ENCODE data around the gene PLEKHA1. TPM values are rescaled to one million over a fixed set of nuclear protein-coding genes. Genes with fewer than 3 reads are reported as not detected.

Gene PLEKHA1
- polyA plus RNA-seq, 4 donors = 93.3 to 105 (median 102) TPM

GRCh38 chr10:122375679-122376160 lies 1.2 kb downstream of the PLEKHA1 start:
- DNase-seq (ENCODE audit: low read depth in 4 of 4, low spot score in 3 of 4) = no peak

- DNase-seq (ENCODE audit: low read depth in 4 of 4, low spot score in 3 of 4) = no peak
These were observed 2.0 kb downstream of the PLEKHA1 start for GRCh38 chr10:122376364-122376961.

GRCh38 chr10:122379041-122379440 lies 4.5 kb downstream of the PLEKHA1 start:
- no peak for DNase-seq (ENCODE audit: low read depth in 4 of 4, low spot score in 3 of 4)

GRCh38 chr10:122379537-122379936 lies 5.0 kb downstream of the PLEKHA1 start:
- DNase-seq (ENCODE audit: low read depth in 4 of 4, low spot score in 3 of 4) = no peak

GRCh38 chr10:122380703-122381102 lies 6.2 kb downstream of the PLEKHA1 start:
- DNase-seq (ENCODE audit: low read depth in 4 of 4, low spot score in 3 of 4) = no peak

GRCh38 chr10:122381680-122382079 lies 7.2 kb downstream of the PLEKHA1 start:
- no peak for DNase-seq (ENCODE audit: low read depth in 4 of 4, low spot score in 3 of 4)

- DNase-seq (ENCODE audit: low read depth in 4 of 4, low spot score in 3 of 4) = no peak
These were observed 12.0 kb downstream of the PLEKHA1 start for GRCh38 chr10:122386514-122386913.

- no peak for DNase-seq (ENCODE audit: low read depth in 4 of 4, low spot score in 3 of 4)
These were observed 13.1 kb downstream of the PLEKHA1 start for GRCh38 chr10:122387572-122387971.

- DNase-seq (ENCODE audit: low read depth in 4 of 4, low spot score in 3 of 4) = no peak
These were observed 13.9 kb downstream of the PLEKHA1 start for GRCh38 chr10:122388287-122388997.

GRCh38 chr10:122390271-122390670 lies 15.8 kb downstream of the PLEKHA1 start:
- no peak for DNase-seq (ENCODE audit: low read depth in 4 of 4, low spot score in 3 of 4)

- no peak for DNase-seq (ENCODE audit: low read depth in 4 of 4, low spot score in 3 of 4)
These were observed 16.2 kb downstream of the PLEKHA1 start for GRCh38 chr10:122390679-122391078.

GRCh38 chr10:122391875-122392274 lies 17.4 kb downstream of the PLEKHA1 start:
- no peak for DNase-seq (ENCODE audit: low read depth in 4 of 4, low spot score in 3 of 4)

GRCh38 chr10:122392835-122393234 lies 18.3 kb downstream of the PLEKHA1 start:
- no peak for DNase-seq (ENCODE audit: low read depth in 4 of 4, low spot score in 3 of 4)

- no peak for DNase-seq (ENCODE audit: low read depth in 4 of 4, low spot score in 3 of 4)
These were observed 18.8 kb downstream of the PLEKHA1 start for GRCh38 chr10:122393288-122393687.

- no peak for DNase-seq (ENCODE audit: low read depth in 4 of 4, low spot score in 3 of 4)
These were observed 28.1 kb downstream of the PLEKHA1 start for GRCh38 chr10:122402548-122403131.

- no peak for DNase-seq (ENCODE audit: low read depth in 4 of 4, low spot score in 3 of 4)
These were observed 30.1 kb downstream of the PLEKHA1 start for GRCh38 chr10:122404576-122404975.

GRCh38 chr10:122407375-122408125 lies 33.0 kb downstream of the PLEKHA1 start:
- DNase-seq (ENCODE audit: low read depth in 4 of 4, low spot score in 3 of 4) = no peak

GRCh38 chr10:122413327-122413726 lies 38.8 kb downstream of the PLEKHA1 start:
- no peak for DNase-seq (ENCODE audit: low read depth in 4 of 4, low spot score in 3 of 4)

- no peak for DNase-seq (ENCODE audit: low read depth in 4 of 4, low spot score in 3 of 4)
These were observed 43.2 kb downstream of the PLEKHA1 start for GRCh38 chr10:122417667-122418066.

- DNase-seq (ENCODE audit: low read depth in 4 of 4, low spot score in 3 of 4) = no peak
These were observed 44.5 kb downstream of the PLEKHA1 start for GRCh38 chr10:122419016-122419415.

All from right renal pelvis (tissue), 4 donors.